HEK293 (cell line): ENCODE results near the gene SNAI1.

ENCODE experiments used
- CTCF ChIA-PET: fragments of 350-600 bp; formaldehyde crosslinking; extraction: SDS; loops from one replicate; lab custom pipeline; 2021; ENCODE audit warnings: antibody characterized with exemption; lab: Yijun Ruan, JAX
- POLR2A ChIA-PET: fragments of 300-600 bp; formaldehyde crosslinking; extraction: SDS; loops from one replicate; lab custom pipeline; 2020; ENCODE audit warnings: antibody characterized with exemption, inconsistent platforms; lab: Yijun Ruan, JAX
- H3K27ac ChIP-seq: fragments of 200-500 bp; sonication (Bioruptor generic); 2 replicates; pipeline ENCODE4 v1.5.1; 2014; ENCODE audit warnings: low read depth, low read length, control low read depth, inconsistent platforms; ENCODE audit errors: extremely low read depth
- H3K36me3 ChIP-seq, 2 experiments: fragments of 200-500 bp in 1 of 2; sonication (Bioruptor generic) in 1 of 2; 1 replicate in 1 of 2; 2 replicates in 1 of 2; pipeline ENCODE4 v1.5.1; 2014 to 2017; ENCODE audit warnings: inconsistent platforms in 2 of 2, low read length in 2 of 2; ENCODE audit not compliant: control insufficient read depth in 2 of 2, insufficient read depth in 1 of 2
- H3K4me1 ChIP-seq: fragments of 200-500 bp; sonication (Bioruptor generic); 2 replicates; pipeline ENCODE4 v1.5.1; 2014; ENCODE audit warnings: mild to moderate bottlenecking, low read length, inconsistent platforms; ENCODE audit not compliant: control insufficient read depth, insufficient read depth
- H3K4me3 ChIP-seq: 2 replicates; pipeline ENCODE4 v1.5.1; 2011; ENCODE audit warnings: low read depth, mild to moderate bottlenecking, control low read depth, low read length, moderate library complexity
- H3K9me3 ChIP-seq: fragments of 200-500 bp; sonication (Bioruptor generic); 2 replicates; pipeline ENCODE4 v1.5.1; 2014; ENCODE audit warnings: low read depth, low read length, inconsistent platforms; ENCODE audit not compliant: control insufficient read depth, insufficient read depth
- BCL11A ChIP-seq: fragments of 450-650 bp; formaldehyde crosslinking; IDR thresholded peaks from 2 replicates; pipeline ENCODE4 v1.5.1; 2016; ENCODE audit warnings: low read depth, missing biosample characterization, missing genetic modification characterization
- CTCF ChIP-seq: fragments of 450-650 bp; formaldehyde crosslinking; IDR thresholded peaks from 2 replicates; pipeline ENCODE4 v1.5.1; 2016; ENCODE audit warnings: missing biosample characterization, missing genetic modification characterization
- FEZF1 ChIP-seq: fragments of 450-650 bp; formaldehyde crosslinking; IDR thresholded peaks from 2 replicates; pipeline ENCODE4 v1.5.1; 2016; ENCODE audit warnings: missing biosample characterization, missing genetic modification characterization
- PRDM10 ChIP-seq: fragments of 450-650 bp; formaldehyde crosslinking; IDR thresholded peaks from 2 replicates; pipeline ENCODE4 v1.5.1; 2016; ENCODE audit warnings: missing biosample characterization, missing genetic modification characterization
- SP2 ChIP-seq: fragments of 450-650 bp; formaldehyde crosslinking; IDR thresholded peaks from 2 replicates; pipeline ENCODE4 v1.5.1; 2016; ENCODE audit warnings: missing biosample characterization, missing genetic modification characterization
- WT1 ChIP-seq: fragments of 450-650 bp; formaldehyde crosslinking; IDR thresholded peaks from 2 replicates; pipeline ENCODE4 v1.5.1; 2016; ENCODE audit warnings: missing biosample characterization, missing genetic modification characterization
- ZBTB20 ChIP-seq: fragments of 450-650 bp; formaldehyde crosslinking; IDR thresholded peaks from 2 replicates; pipeline ENCODE4 v1.5.1; 2016; ENCODE audit warnings: missing biosample characterization, missing genetic modification characterization
- ZBTB6 ChIP-seq: fragments of 450-650 bp; formaldehyde crosslinking; IDR thresholded peaks from 2 replicates; pipeline ENCODE4 v1.5.1; 2017; ENCODE audit warnings: missing biosample characterization, missing genetic modification characterization
- ZFP69B ChIP-seq: fragments of 450-650 bp; formaldehyde crosslinking; IDR thresholded peaks from 2 replicates; pipeline ENCODE4 v1.5.1; 2016; ENCODE audit warnings: missing biosample characterization, missing genetic modification characterization
- ZNF133 ChIP-seq: fragments of 450-650 bp; formaldehyde crosslinking; IDR thresholded peaks from 2 replicates; pipeline ENCODE4 v1.5.1; 2016; ENCODE audit warnings: missing biosample characterization, missing genetic modification characterization
- ZNF174 ChIP-seq: fragments of 450-650 bp; formaldehyde crosslinking; IDR thresholded peaks from 2 replicates; pipeline ENCODE4 v1.5.0; 2017; ENCODE audit warnings: missing biosample characterization, mild to moderate bottlenecking, missing genetic modification characterization
- ZNF510 ChIP-seq: fragments of 450-650 bp; formaldehyde crosslinking; IDR thresholded peaks from 2 replicates; pipeline ENCODE4 v1.5.1; 2018; ENCODE audit warnings: mild to moderate bottlenecking, missing genetic modification characterization, missing biosample characterization; ENCODE audit not compliant: insufficient replicate concordance
- ZNF585B ChIP-seq: fragments of 450-650 bp; formaldehyde crosslinking; IDR thresholded peaks from 2 replicates; pipeline ENCODE4 v1.5.1; 2016; ENCODE audit warnings: missing biosample characterization, missing genetic modification characterization
- ZNF626 ChIP-seq: fragments of 450-650 bp; sonication (Bioruptor Pico); formaldehyde crosslinking; IDR thresholded peaks from 2 replicates; pipeline ENCODE4 v1.5.1; 2018; ENCODE audit warnings: missing biosample characterization, missing genetic modification characterization, inconsistent platforms
- ZNF701 ChIP-seq: fragments of 450-650 bp; formaldehyde crosslinking; IDR thresholded peaks from 2 replicates; pipeline ENCODE4 v1.5.1; 2016; ENCODE audit warnings: missing biosample characterization, missing genetic modification characterization
- ZNF768 ChIP-seq: fragments of 450-650 bp; formaldehyde crosslinking; IDR thresholded peaks from 2 replicates; pipeline ENCODE4 v1.5.1; 2018; ENCODE audit warnings: missing biosample characterization, mild to moderate bottlenecking, missing genetic modification characterization
- ZXDB ChIP-seq: fragments of 450-650 bp; formaldehyde crosslinking; IDR thresholded peaks from 2 replicates; pipeline ENCODE4 v1.5.1; 2016; ENCODE audit warnings: missing biosample characterization, missing genetic modification characterization
- TF ChIP-seq, protein P1 (sequence below): fragments of 450-650 bp; formaldehyde crosslinking; IDR thresholded peaks from 2 replicates; pipeline ENCODE4 v1.5.1; 2016; ENCODE audit warnings: missing biosample characterization, missing genetic modification characterization
- TF ChIP-seq, protein P2 (sequence below): fragments of 450-650 bp; formaldehyde crosslinking; IDR thresholded peaks from 2 replicates; pipeline ENCODE4 v1.5.1; 2016; ENCODE audit warnings: missing biosample characterization, missing genetic modification characterization
- TF ChIP-seq, protein P3 (sequence below): fragments of 450-650 bp; formaldehyde crosslinking; IDR thresholded peaks from 2 replicates; pipeline ENCODE4 v1.5.1; 2016; ENCODE audit warnings: missing biosample characterization, missing genetic modification characterization

Gene SNAI1

GRCh38 chr20:49965781-49966305 is 16.9 kb upstream of the SNAI1 start:
- ChIA-PET CTCF (interaction anchor here (0.6 to 3.6 kb wide), 15 partner anchors 8 to 226 kb away, joined by 3 to 21 read pairs (median 5); partner anchors contain the start of gene RNF114), POLR2A (no interaction called here)
- H3K36me3 ChIP-seq = no peaks in the 10 kb centered on the region; a peak in 1 of 3 replicates
- TF ChIP-seq ZNF768 (no peak), ZBTB20 (tag by site-specific recombination) (0 out of 2 replicates have a peak, but pooled peaks have one; percentile 16), ZNF133 (tag by site-specific recombination) (no peak)
- no peak overlapping the region for H3K4me3 ChIP-seq
- no peaks in the 10 kb centered on the region for H3K4me1 ChIP-seq
- no peak overlapping the region for H3K27ac ChIP-seq
- no peaks in the 10 kb centered on the region for H3K9me3 ChIP-seq

GRCh38 chr20:49966861-49967260 is 15.9 kb upstream of the SNAI1 start:
- Histone ChIP-seq H3K36me3 (no peaks in the 10 kb centered on the region; a peak in 1 of 3 replicates), H3K4me1 (no peaks in the 10 kb centered on the region), H3K4me3 (no peak overlapping the region), H3K9me3 (no peaks in the 10 kb centered on the region), H3K27ac (no peak overlapping the region)
- TF ChIP-seq ZNF701 (tag by site-specific recombination) (no peak), PRDM10 (tag by site-specific recombination) (peak; percentile 53; the same call in 1 of the 2 replicates)
- CTCF ChIA-PET = interaction anchor here (0.6 to 3.6 kb wide), 3 partner anchors 10 to 16 kb away, joined by 3 to 16 read pairs (median 5); no protein-coding TSS in a partner anchor
- POLR2A ChIA-PET = no interaction called here

DNA sequence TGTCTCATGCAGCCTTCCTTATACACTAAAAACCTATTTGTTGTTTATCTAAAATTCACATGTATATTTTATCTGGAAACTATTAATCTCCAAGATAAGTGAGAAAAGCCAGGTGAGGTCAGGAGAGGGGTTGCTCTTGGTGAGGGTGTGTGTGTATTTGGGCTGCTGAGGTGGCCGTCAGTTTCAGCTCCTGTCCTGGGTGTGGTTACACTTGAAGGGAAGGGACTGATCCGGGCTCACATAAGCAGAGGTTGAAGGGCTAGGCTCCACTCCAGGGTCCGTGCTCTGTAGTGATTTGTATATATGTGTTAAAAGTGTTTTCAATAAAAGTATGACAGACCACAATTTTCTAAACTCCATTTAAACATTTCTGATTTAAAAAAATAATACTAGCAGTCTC is 13.5 kb upstream of the SNAI1 start:
- POLR2A ChIA-PET = no interaction called here
- CTCF ChIA-PET = interaction anchor here (1.0 to 2.2 kb wide), 2 partner anchors 10 to 18 kb away, joined by 4 to 8 read pairs; no protein-coding TSS in a partner anchor
- H3K9me3 ChIP-seq = no peaks in the 10 kb centered on the region
- H3K27ac ChIP-seq = no peak overlapping the region
- no peaks in the 10 kb centered on the region for H3K36me3 ChIP-seq
- H3K4me3 ChIP-seq = no peak overlapping the region
- H3K4me1 ChIP-seq = no peaks in the 10 kb centered on the region
- no peak for TF ChIP-seq FEZF1 (tag by site-specific recombination)
- TF ChIP-seq ZNF585B (tag by site-specific recombination) = no peak
- TF ChIP-seq CTCF (tag by site-specific recombination) = no peak
- TF ChIP-seq, protein P1, sequence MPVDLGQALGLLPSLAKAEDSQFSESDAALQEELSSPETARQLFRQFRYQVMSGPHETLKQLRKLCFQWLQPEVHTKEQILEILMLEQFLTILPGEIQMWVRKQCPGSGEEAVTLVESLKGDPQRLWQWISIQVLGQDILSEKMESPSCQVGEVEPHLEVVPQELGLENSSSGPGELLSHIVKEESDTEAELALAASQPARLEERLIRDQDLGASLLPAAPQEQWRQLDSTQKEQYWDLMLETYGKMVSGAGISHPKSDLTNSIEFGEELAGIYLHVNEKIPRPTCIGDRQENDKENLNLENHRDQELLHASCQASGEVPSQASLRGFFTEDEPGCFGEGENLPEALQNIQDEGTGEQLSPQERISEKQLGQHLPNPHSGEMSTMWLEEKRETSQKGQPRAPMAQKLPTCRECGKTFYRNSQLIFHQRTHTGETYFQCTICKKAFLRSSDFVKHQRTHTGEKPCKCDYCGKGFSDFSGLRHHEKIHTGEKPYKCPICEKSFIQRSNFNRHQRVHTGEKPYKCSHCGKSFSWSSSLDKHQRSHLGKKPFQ (tag by site-specific recombination) = no peak
- no peak for TF ChIP-seq WT1 (tag by site-specific recombination)
- no peak for TF ChIP-seq ZNF626 (tag by site-specific recombination)
- TF ChIP-seq, protein P2, sequence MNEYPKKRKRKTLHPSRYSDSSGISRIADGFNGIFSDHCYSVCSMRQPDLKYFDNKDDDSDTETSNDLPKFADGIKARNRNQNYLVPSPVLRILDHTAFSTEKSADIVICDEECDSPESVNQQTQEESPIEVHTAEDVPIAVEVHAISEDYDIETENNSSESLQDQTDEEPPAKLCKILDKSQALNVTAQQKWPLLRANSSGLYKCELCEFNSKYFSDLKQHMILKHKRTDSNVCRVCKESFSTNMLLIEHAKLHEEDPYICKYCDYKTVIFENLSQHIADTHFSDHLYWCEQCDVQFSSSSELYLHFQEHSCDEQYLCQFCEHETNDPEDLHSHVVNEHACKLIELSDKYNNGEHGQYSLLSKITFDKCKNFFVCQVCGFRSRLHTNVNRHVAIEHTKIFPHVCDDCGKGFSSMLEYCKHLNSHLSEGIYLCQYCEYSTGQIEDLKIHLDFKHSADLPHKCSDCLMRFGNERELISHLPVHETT (tag by site-specific recombination) = no peak
- TF ChIP-seq ZFP69B (tag by site-specific recombination) = no peak
- TF ChIP-seq ZBTB6 (tag by site-specific recombination) = no peak
- no peak for TF ChIP-seq ZNF510
- no peak for TF ChIP-seq SP2 (tag by site-specific recombination)
- TF ChIP-seq BCL11A = no peak
- no peak for TF ChIP-seq ZNF174 (tag by site-specific recombination)
- TF ChIP-seq, protein P3, sequence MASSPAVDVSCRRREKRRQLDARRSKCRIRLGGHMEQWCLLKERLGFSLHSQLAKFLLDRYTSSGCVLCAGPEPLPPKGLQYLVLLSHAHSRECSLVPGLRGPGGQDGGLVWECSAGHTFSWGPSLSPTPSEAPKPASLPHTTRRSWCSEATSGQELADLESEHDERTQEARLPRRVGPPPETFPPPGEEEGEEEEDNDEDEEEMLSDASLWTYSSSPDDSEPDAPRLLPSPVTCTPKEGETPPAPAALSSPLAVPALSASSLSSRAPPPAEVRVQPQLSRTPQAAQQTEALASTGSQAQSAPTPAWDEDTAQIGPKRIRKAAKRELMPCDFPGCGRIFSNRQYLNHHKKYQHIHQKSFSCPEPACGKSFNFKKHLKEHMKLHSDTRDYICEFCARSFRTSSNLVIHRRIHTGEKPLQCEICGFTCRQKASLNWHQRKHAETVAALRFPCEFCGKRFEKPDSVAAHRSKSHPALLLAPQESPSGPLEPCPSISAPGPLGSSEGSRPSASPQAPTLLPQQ (tag by site-specific recombination) = no peak
- TF ChIP-seq ZXDB = no peak
